Astrocyte of the spinal cord (primary cell): ENCODE results near the gene GNG8.

Source experiments
- DNase-seq: peaks from one replicate; pipeline ENCODE4 v3.0.0; 2011; ENCODE audit warnings: low read depth, low spot score
- H3K4me3 ChIP-seq: 2 replicates; pipeline ENCODE4 v1.5.1; 2011; ENCODE audit warnings: low read depth, mild to moderate bottlenecking, low read length, moderate library complexity
- CTCF ChIP-seq: IDR thresholded peaks from 2 replicates; pipeline ENCODE4 v1.5.1; 2012; ENCODE audit warnings: low read depth, mild to moderate bottlenecking, low read length, inconsistent platforms
- in situ Hi-C: cut with HindIII; loops from 2 replicates; pipeline ENCODE4 v1.10.0; 2017; ENCODE audit warnings: low sequenced_read_pairs

GNG8 gene

GRCh38 chr19:46644720-46645119, 8.7 kb upstream of the GNG8 start:
- H3K4me3 ChIP-seq = no peak overlapping the region
- DNase-seq = no peak
- in situ Hi-C loops = no loop called here
- TF ChIP-seq CTCF = no peak

- in situ Hi-C loops = no loop called here
- no peak for DNase-seq
- H3K4me3 ChIP-seq = no peak overlapping the region
- no peak for TF ChIP-seq CTCF
Observed at GRCh38 chr19:46640656-46641055, 4.7 kb upstream of the GNG8 start.

- in situ Hi-C loops = no loop called here
- TF ChIP-seq CTCF = no peak
- peak overlapping the region; percentile 41 for H3K4me3 ChIP-seq
- no peak for DNase-seq
Observed at GRCh38 chr19:46639358-46640182, 3.6 kb upstream of the GNG8 start.

- no peak overlapping the region for H3K4me3 ChIP-seq
- DNase-seq = no peak
- in situ Hi-C loops = no loop called here
- TF ChIP-seq CTCF = no peak
Observed at GRCh38 chr19:46637224-46637623, 1.2 kb upstream of the GNG8 start.

GRCh38 chr19:46634656-46635218, 1.3 kb downstream of the GNG8 start:
- peak overlapping the region; percentile 27 for H3K4me3 ChIP-seq
- in situ Hi-C loops = no loop called here
- no peak for TF ChIP-seq CTCF
- no peak for DNase-seq

- in situ Hi-C loops = no loop called here
- H3K4me3 ChIP-seq = peak overlapping the region; percentile 34
- peak; percentile 84 for DNase-seq
- no peak for TF ChIP-seq CTCF
Observed at GRCh38 chr19:46634045-46634655, 1.9 kb downstream of the GNG8 start.
